Subcutaneous abdominal adipose tissue (tissue), 5 donors: Measurements from ENCODE around the gene C1orf226.
A peak's percentile ranks its signal among the peaks of the same experiment; 100 is the strongest.

Experiments used
- H3K27ac ChIP-seq: one replicate; pipeline ENCODE4 v1.7.0; 2013; ENCODE audit warnings: low read depth, mild to moderate bottlenecking, inconsistent platforms, low read length, moderate library complexity
- H3K27me3 ChIP-seq, 5 donors: one replicate each; pipeline ENCODE4 v1.7.0; 2013; ENCODE audit warnings: low read length in 5 of 5, inconsistent platforms in 1 of 5; ENCODE audit not compliant: control insufficient read depth in 5 of 5, insufficient read depth in 4 of 5
- H3K36me3 ChIP-seq, 5 donors: one replicate each; pipeline ENCODE4 v1.7.0; 2013; ENCODE audit warnings: low read length in 5 of 5; ENCODE audit not compliant: control insufficient read depth in 5 of 5, insufficient read depth in 5 of 5
- H3K4me1 ChIP-seq, 5 donors: one replicate each; pipeline ENCODE4 v1.7.0; 2013; ENCODE audit warnings: low read length in 5 of 5, mild to moderate bottlenecking in 3 of 5, moderate library complexity in 1 of 5; ENCODE audit not compliant: control insufficient read depth in 5 of 5, insufficient read depth in 5 of 5
- H3K4me3 ChIP-seq, 5 donors: one replicate each; pipeline ENCODE4 v1.7.0; 2013; ENCODE audit warnings: low read length in 5 of 5, low read depth in 1 of 5
- H3K9ac ChIP-seq, 5 donors: one replicate each; pipeline ENCODE4 v1.7.0; 2013; ENCODE audit warnings: low read length in 5 of 5, mild to moderate bottlenecking in 4 of 5, moderate library complexity in 3 of 5
- H3K9me3 ChIP-seq, 5 donors: one replicate each; pipeline ENCODE4 v1.7.0; 2013; ENCODE audit warnings: low read length in 5 of 5; ENCODE audit not compliant: control insufficient read depth in 5 of 5
- donor health status: healthy.
- donor health status: healthy.
- donor health status: healthy.
- donor health status: healthy.
- donor health status: healthy.

Gene C1orf226

GRCh38 chr1:162365284-162366020, 16.1 kb upstream of the C1orf226 start:
- Histone ChIP-seq H3K36me3 (peaks cover 0 to 3% (median 0%) of the 10 kb centered on the region in 5 donors), H3K4me3 (no peak overlapping the region), H3K27me3 (no peaks in the 10 kb centered on the region), H3K27ac (no peak overlapping the region), H3K9ac (no peak overlapping the region), H3K9me3 (no peaks in the 10 kb centered on the region), H3K4me1 (peaks cover 0 to 9% (median 0%) of the 10 kb centered on the region in 5 donors)

GRCh38 chr1:162366149-162366548, 15.4 kb upstream of the C1orf226 start:
- Histone ChIP-seq H3K9ac (no peak overlapping the region), H3K4me3 (no peak overlapping the region), H3K27ac (no peak overlapping the region), H3K4me1 (peaks cover 0 to 9% (median 0%) of the 10 kb centered on the region in 5 donors), H3K9me3 (no peaks in the 10 kb centered on the region), H3K27me3 (no peaks in the 10 kb centered on the region), H3K36me3 (peaks cover 0 to 3% (median 0%) of the 10 kb centered on the region in 5 donors)

DNA sequence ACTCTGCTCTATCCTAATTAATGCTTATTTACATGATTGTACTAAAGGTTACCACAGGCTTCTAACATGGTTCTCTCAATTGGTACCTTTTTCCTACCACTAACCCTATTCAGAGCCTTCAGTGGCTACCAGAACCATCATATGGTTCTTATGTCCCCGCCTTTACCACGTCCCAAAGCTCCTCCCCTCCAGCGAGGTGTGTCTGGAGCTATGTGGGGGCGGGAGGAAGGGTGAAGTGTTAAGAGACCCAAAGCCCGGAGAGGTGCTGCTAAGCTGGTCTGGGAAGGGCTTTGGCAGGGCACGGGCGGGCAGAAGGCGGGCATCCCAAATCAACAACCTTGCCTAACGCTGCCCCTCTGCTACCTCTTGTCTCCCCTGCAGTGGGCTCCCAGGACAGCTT, 14.9 kb upstream of the C1orf226 start:
- peak overlapping the region; percentile 29 to 63 (median 48) for H3K4me3 ChIP-seq
- peaks cover 0 to 9% (median 0%) of the 10 kb centered on the region in 5 donors for H3K4me1 ChIP-seq

GRCh38 chr1:162367073-162367472, 14.5 kb upstream of the C1orf226 start:
- no peak overlapping the region for H3K9ac ChIP-seq
- H3K4me3 ChIP-seq: peak overlapping the region in 4 of 5 donors; percentile 42 to 63 (median 54)
- no peaks in the 10 kb centered on the region for H3K9me3 ChIP-seq
- peaks cover 0 to 3% (median 0%) of the 10 kb centered on the region in 5 donors for H3K36me3 ChIP-seq
- peaks cover 0 to 9% (median 0%) of the 10 kb centered on the region in 5 donors for H3K4me1 ChIP-seq
- H3K27me3 ChIP-seq: no peaks in the 10 kb centered on the region
- H3K27ac ChIP-seq: no peak overlapping the region

More for the DNA sequence above, 14.9 kb upstream of the C1orf226 start:
- Histone ChIP-seq H3K27me3 (no peaks in the 10 kb centered on the region), H3K9me3 (no peaks in the 10 kb centered on the region), H3K27ac (no peak overlapping the region), H3K36me3 (peaks cover 0 to 3% (median 0%) of the 10 kb centered on the region in 5 donors), H3K9ac (no peak overlapping the region)

DNA sequence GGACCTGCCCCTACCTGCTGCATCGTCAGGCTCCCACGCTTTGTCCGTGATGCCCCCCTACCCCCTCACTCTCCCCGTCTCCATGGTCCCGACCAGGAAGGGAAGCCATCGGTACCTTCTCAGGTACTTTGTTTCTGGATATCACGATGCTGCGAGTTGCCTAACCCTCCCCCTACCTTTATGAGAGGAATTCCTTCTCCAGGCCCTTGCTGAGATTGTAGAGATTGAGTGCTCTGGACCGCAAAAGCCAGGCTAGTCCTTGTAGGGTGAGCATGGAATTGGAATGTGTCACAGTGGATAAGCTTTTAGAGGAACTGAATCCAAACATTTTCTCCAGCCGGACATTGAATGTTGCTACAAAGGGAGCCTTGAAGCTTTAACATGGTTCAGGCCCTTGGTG, 13.8 kb upstream of the C1orf226 start:
- Histone ChIP-seq H3K4me3 (no peak overlapping the region), H3K27ac (peak overlapping the region; percentile 26), H3K27me3 (no peaks in the 10 kb centered on the region), H3K9me3 (no peaks in the 10 kb centered on the region), H3K4me1 (peaks cover 0 to 9% (median 0%) of the 10 kb centered on the region in 5 donors), H3K9ac (no peak overlapping the region), H3K36me3 (peaks cover 0 to 3% (median 0%) of the 10 kb centered on the region in 5 donors)

DNA sequence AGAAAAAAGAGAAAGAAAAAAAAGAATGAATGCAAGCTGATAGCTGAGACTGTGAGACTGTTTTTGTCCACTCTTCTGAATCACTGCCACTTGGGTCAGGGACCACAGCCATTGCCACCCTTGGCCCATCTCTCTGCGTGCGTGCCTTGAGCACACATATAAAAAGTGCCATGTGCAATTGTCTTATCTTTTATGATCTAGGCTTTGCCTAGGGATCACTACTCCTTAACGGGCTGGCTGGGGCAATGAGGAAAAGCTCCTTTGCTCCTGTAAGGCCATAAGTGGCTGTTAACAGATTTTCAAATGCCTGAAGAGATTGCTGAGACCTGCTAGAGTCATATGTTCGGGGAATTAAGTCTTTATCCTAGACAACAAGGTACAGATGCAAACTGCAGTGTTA, 13.1 kb upstream of the C1orf226 start:
- H3K9ac ChIP-seq: no peak overlapping the region
- no peak overlapping the region for H3K4me3 ChIP-seq

GRCh38 chr1:162369571-162369970, 12.0 kb upstream of the C1orf226 start:
- Histone ChIP-seq H3K36me3 (peaks cover 0 to 3% (median 0%) of the 10 kb centered on the region in 5 donors), H3K9me3 (no peaks in the 10 kb centered on the region), H3K27ac (no peak overlapping the region), H3K27me3 (no peaks in the 10 kb centered on the region), H3K4me3 (no peak overlapping the region), H3K9ac (no peak overlapping the region), H3K4me1 (peaks cover 0 to 9% (median 0%) of the 10 kb centered on the region in 5 donors)

More for the DNA sequence above, 13.1 kb upstream of the C1orf226 start:
- Histone ChIP-seq H3K4me1 (peaks cover 0 to 9% (median 0%) of the 10 kb centered on the region in 5 donors), H3K27me3 (no peaks in the 10 kb centered on the region), H3K9me3 (no peaks in the 10 kb centered on the region), H3K27ac (no peak overlapping the region), H3K36me3 (peaks cover 0 to 3% (median 0%) of the 10 kb centered on the region in 5 donors)

DNA sequence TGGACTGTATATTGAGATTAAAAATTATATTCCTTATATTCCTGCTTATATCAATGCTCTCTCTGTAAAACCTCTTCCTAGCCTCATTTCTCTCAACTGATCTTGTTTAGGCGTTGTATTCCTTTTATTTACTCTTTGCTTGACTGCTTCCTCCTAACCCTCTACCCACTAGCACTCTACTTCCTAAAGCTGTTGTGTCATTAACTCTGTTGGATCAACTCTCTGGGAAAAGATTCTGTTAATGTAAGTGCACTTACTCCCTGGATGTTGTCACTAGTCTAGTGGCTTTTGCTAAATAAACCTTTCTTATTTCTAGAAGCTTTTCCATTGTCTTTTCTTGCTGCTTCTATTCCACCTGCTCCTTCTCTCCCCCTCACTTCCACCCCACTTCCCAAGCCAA, 11.4 kb upstream of the C1orf226 start:
- no peak overlapping the region for H3K9ac ChIP-seq
- H3K27me3 ChIP-seq: no peaks in the 10 kb centered on the region
- H3K27ac ChIP-seq: no peak overlapping the region
- no peaks in the 10 kb centered on the region for H3K9me3 ChIP-seq
- H3K4me3 ChIP-seq: no peak overlapping the region
- peaks cover 0 to 9% (median 0%) of the 10 kb centered on the region in 5 donors for H3K4me1 ChIP-seq
- H3K36me3 ChIP-seq: peaks cover 0 to 3% (median 0%) of the 10 kb centered on the region in 5 donors

DNA sequence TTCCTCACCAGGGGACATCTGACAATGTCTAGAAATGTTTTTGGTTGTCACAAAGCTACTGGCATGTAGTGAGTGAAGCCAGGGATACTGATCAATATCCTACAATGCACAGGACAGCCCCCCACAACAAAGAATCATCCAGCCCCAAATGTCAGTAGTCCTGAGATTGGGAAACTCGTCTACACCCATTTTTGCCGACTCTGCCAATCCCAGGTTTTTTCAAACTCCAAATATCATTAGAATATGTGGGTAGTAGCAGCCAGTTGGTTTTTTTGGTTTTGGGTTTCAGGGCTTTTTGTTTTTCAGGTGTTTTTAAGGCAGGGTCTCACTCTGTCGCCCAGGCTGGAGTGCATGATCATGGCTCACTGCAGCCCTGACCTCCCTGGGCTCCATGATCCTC, 10.8 kb upstream of the C1orf226 start:
- Histone ChIP-seq H3K27me3 (no peaks in the 10 kb centered on the region), H3K4me1 (peaks cover 0 to 9% (median 0%) of the 10 kb centered on the region in 5 donors), H3K36me3 (peaks cover 0 to 3% (median 0%) of the 10 kb centered on the region in 5 donors), H3K4me3 (no peak overlapping the region), H3K27ac (no peak overlapping the region), H3K9ac (no peak overlapping the region), H3K9me3 (no peaks in the 10 kb centered on the region)

DNA sequence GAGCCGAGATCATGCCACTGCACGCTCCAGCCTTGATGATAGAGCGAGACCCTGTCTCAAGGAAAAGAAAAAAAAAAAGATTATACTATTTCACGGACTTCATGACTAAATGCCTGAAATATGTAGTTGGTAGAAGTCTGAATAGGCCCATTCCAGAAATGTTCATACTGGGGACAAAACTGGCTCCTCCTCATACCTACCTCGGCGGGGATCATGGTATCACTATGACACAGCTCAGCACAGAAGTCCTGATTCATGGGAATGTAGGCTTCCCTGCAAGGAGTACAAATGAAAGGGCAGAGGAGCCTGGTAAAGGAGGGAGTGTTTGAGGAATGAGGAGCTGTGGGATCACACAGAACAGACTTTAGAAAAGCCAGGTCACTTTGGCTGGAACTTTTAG, 9.9 kb upstream of the C1orf226 start:
- no peak overlapping the region for H3K9ac ChIP-seq
- peaks cover 0 to 3% (median 0%) of the 10 kb centered on the region in 5 donors for H3K36me3 ChIP-seq
- no peak overlapping the region for H3K4me3 ChIP-seq
- no peaks in the 10 kb centered on the region for H3K27me3 ChIP-seq
- H3K4me1 ChIP-seq: peaks cover 0 to 9% (median 0%) of the 10 kb centered on the region in 5 donors
- H3K27ac ChIP-seq: no peak overlapping the region
- H3K9me3 ChIP-seq: no peaks in the 10 kb centered on the region
